ENCODE results near the gene CELSR1. TPM values are rescaled to one million over a fixed set of nuclear protein-coding genes. Genes with fewer than 3 reads are reported as not detected.
A peak's percentile ranks its signal among the peaks of the same experiment; 100 is the strongest.

Gene CELSR1
- total and polyA plus RNA-seq, 2 of the 13 experiments (the other 11 are each of a cell fraction or from before 2014, with no cell fraction given), result 0.78 to 1.8 TPM

DNA sequence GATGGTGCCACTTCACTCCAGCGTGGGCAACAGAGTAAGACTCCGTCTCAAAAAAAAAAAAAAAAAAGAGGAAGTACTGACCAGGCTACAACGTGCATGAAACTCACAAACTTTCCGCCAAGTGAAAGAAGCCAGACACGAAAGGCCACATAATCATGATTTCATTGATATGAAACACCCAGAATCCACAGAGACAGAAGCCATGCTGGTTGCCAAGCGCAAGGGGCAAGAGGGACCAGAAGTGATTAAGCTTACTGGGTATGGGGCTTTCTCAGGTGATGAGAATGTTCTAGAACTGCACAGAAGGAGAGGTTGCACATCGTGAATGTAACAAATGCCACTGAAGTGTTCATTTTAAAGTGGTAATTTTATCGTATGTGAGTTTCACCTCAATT, 60.9 kb downstream of the CELSR1 start (continued):
- TF ChIP-seq ZNF441 (CRISPR knock-in tag; IDR thresholded peaks at IDR 0.05; ENCODE audit: borderline replicate concordance), result no peak
- TF ChIP-seq, protein P1, sequence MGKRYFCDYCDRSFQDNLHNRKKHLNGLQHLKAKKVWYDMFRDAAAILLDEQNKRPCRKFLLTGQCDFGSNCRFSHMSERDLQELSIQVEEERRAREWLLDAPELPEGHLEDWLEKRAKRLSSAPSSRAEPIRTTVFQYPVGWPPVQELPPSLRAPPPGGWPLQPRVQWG (CRISPR knock-in tag; IDR thresholded peaks at IDR 0.05; ENCODE audit: borderline replicate concordance, low read depth), result no peak
- TF ChIP-seq MBNL3 (CRISPR knock-in tag; conservative IDR thresholded peaks at IDR 0.05), result no peak

DNA sequence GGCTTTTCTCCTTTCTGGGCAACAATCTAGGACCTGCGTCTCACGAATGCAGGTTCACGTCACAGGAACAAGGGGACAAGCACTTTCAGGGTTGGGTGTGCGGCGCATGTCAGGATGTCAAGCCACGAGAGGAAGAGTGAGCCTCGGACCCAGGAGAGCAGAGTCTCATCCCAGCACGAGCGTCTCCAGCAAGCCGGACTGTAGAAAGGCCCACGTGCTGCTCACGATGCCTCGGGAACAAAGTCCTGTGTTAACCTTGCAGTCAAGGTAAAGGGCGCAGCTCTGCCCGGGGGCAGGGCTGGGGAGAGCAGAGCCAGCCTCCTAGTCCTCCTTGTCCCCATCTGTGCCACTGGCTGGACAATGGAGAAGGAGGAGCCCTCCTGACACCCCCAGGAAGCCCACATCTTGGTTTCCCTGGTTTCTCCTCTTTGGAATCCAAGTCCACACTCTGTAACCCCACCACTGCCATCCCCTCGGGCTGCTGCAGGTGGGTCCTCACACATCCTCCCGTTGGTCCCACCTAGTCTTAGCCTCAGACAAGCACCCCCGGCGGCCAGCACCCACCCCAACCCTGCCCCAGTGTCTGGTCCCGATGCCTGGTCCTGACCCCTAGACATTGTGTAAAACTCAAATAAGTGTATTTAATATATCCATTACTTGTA, 63.4 kb downstream of the CELSR1 start:
- H2AFZ ChIP-seq (ENCODE audit: low read length), result no peak overlapping the region
- peaks cover 12% of the 10 kb centered on the region for H3K4me1 ChIP-seq (ENCODE audit: insufficient read depth, low read length)
- in situ Hi-C loops (cut with HindIII; ENCODE audit: extremely low pct_ligation_motif_present, low pct_unique_long_range_greater_than_20kb), result no loop called here
- H3K36me3 ChIP-seq (replicated peaks in 1 of 2; ENCODE audit: control insufficient read depth in 1 of 2, insufficient read depth in 2 of 2, low read length in 2 of 2), result no peaks in the 10 kb centered on the region
- ATAC-seq (peak; percentile 15; the same call in 1 of the 3 replicates), FAIRE-seq (no peak), DNase-seq (ENCODE audit: low spot score) (no peak)
- CTCF ChIA-PET (ENCODE audit: low intra/inter-chr PET ratio, low total read pairs), result no interaction called here
- no peak overlapping the region for H3K4me2 ChIP-seq (ENCODE audit: low read depth, low read length)
- H3K9ac ChIP-seq (ENCODE audit: insufficient read depth, low read depth, low read length), result no peak overlapping the region
- no peaks in the 10 kb centered on the region for H3K9me3 ChIP-seq (ENCODE audit: low read length)
- no TSS peak for BruUV-seq (replicated peaks)
- H4K20me1 ChIP-seq (ENCODE audit: insufficient read depth, low read length), result 0 out of 2 replicates have a peak, but pooled peaks cover 2% of the 10 kb centered on the region
- no peaks in the 10 kb centered on the region for H3K79me2 ChIP-seq (ENCODE audit: insufficient read depth, low read length)
- no peak overlapping the region for H3K27ac ChIP-seq (ENCODE audit: extremely low read length, insufficient read depth, low read length)
- POLR2A ChIA-PET, result no interaction called here
- intact Hi-C loops (cut with micrococcal nuclease; ENCODE audit: unreplicated experiment), result no loop called here
- H3K27me3 ChIP-seq (ENCODE audit: control insufficient read depth in 1 of 2, insufficient read depth in 2 of 2, low read length in 2 of 2), result peaks cover 7 to 10% of the 10 kb centered on the region in 2 experiments; a peak in 3 of 5 replicates
- H3K4me3 ChIP-seq (replicated peaks in 1 of 3; ENCODE audit: insufficient read depth in 1 of 3, low read depth in 2 of 3, low read length in 3 of 3), result no peak overlapping the region
- WGBS (ENCODE audit: low lambda C conversion rate), result 58% methylated on average over 12 of the region's 20 CpGs
- TF ChIP-seq, protein P2, sequence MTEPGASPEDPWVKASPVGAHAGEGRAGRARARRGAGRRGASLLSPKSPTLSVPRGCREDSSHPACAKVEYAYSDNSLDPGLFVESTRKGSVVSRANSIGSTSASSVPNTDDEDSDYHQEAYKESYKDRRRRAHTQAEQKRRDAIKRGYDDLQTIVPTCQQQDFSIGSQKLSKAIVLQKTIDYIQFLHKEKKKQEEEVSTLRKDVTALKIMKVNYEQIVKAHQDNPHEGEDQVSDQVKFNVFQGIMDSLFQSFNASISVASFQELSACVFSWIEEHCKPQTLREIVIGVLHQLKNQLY (CRISPR knock-in tag; IDR thresholded peaks at IDR 0.05), result peak; percentile 94
- TF ChIP-seq ZFP82 (CRISPR knock-in tag; IDR thresholded peaks at IDR 0.05; ENCODE audit: borderline replicate concordance) (no peak), ZFP36L1 (CRISPR knock-in tag; IDR thresholded peaks at IDR 0.05) (peak; percentile 97), KDM1A (CRISPR knock-in tag; IDR thresholded peaks at IDR 0.05) (0 out of 2 replicates have a peak, but pooled peaks have one; percentile 51), ZNF607 (CRISPR knock-in tag; IDR thresholded peaks at IDR 0.05; ENCODE audit: borderline replicate concordance) (peak; percentile 94), SMAD3 (CRISPR knock-in tag; IDR thresholded peaks at IDR 0.05) (0 out of 2 replicates have a peak, but pooled peaks have one; percentile 54), ZNF496 (CRISPR knock-in tag; IDR thresholded peaks at IDR 0.05; ENCODE audit: insufficient replicate concordance) (no peak), ZSCAN9 (CRISPR knock-in tag; IDR thresholded peaks at IDR 0.05; ENCODE audit: borderline replicate concordance) (peak; percentile 78)
- TF ChIP-seq, protein P3, sequence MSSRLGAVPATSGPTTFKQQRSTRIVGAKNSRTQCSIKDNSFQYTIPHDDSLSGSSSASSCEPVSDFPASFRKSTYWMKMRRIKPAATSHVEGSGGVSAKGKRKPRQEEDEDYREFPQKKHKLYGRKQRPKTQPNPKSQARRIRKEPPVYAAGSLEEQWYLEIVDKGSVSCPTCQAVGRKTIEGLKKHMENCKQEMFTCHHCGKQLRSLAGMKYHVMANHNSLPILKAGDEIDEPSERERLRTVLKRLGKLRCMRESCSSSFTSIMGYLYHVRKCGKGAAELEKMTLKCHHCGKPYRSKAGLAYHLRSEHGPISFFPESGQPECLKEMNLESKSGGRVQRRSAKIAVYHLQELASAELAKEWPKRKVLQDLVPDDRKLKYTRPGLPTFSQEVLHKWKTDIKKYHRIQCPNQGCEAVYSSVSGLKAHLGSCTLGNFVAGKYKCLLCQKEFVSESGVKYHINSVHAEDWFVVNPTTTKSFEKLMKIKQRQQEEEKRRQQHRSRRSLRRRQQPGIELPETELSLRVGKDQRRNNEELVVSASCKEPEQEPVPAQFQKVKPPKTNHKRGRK (CRISPR knock-in tag; IDR thresholded peaks at IDR 0.05), result no peak
- TF ChIP-seq, protein P4, sequence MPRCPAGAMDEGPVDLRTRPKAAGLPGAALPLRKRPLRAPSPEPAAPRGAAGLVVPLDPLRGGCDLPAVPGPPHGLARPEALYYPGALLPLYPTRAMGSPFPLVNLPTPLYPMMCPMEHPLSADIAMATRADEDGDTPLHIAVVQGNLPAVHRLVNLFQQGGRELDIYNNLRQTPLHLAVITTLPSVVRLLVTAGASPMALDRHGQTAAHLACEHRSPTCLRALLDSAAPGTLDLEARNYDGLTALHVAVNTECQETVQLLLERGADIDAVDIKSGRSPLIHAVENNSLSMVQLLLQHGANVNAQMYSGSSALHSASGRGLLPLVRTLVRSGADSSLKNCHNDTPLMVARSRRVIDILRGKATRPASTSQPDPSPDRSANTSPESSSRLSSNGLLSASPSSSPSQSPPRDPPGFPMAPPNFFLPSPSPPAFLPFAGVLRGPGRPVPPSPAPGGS (CRISPR knock-in tag; IDR thresholded peaks at IDR 0.05), result peak; percentile 72; the same call in 1 of the 2 replicates
- TF ChIP-seq, protein P5, sequence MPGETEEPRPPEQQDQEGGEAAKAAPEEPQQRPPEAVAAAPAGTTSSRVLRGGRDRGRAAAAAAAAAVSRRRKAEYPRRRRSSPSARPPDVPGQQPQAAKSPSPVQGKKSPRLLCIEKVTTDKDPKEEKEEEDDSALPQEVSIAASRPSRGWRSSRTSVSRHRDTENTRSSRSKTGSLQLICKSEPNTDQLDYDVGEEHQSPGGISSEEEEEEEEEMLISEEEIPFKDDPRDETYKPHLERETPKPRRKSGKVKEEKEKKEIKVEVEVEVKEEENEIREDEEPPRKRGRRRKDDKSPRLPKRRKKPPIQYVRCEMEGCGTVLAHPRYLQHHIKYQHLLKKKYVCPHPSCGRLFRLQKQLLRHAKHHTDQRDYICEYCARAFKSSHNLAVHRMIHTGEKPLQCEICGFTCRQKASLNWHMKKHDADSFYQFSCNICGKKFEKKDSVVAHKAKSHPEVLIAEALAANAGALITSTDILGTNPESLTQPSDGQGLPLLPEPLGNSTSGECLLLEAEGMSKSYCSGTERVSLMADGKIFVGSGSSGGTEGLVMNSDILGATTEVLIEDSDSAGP (CRISPR knock-in tag; IDR thresholded peaks at IDR 0.05; ENCODE audit: borderline replicate concordance), result no peak
- TF ChIP-seq, protein P6, sequence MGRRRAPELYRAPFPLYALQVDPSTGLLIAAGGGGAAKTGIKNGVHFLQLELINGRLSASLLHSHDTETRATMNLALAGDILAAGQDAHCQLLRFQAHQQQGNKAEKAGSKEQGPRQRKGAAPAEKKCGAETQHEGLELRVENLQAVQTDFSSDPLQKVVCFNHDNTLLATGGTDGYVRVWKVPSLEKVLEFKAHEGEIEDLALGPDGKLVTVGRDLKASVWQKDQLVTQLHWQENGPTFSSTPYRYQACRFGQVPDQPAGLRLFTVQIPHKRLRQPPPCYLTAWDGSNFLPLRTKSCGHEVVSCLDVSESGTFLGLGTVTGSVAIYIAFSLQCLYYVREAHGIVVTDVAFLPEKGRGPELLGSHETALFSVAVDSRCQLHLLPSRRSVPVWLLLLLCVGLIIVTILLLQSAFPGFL (CRISPR knock-in tag; IDR thresholded peaks at IDR 0.05), result no peak
